NCI-H82 treated with DMSO at 0.1 percent for 48 hours (cell line): ENCODE measurements around the gene TTYH2.
"Not testable (repeated sequence)": the region's sequence is repeated elsewhere in the genome, so short reads cannot be mapped to it uniquely, and the experiment has no call there.

Experiments used
- DNase-seq: peaks from one replicate; lab custom pipeline; 2025; ENCODE audit not compliant: unreplicated experiment; lab: John Stamatoyannopoulos, UW

TTYH2 gene, protein sequence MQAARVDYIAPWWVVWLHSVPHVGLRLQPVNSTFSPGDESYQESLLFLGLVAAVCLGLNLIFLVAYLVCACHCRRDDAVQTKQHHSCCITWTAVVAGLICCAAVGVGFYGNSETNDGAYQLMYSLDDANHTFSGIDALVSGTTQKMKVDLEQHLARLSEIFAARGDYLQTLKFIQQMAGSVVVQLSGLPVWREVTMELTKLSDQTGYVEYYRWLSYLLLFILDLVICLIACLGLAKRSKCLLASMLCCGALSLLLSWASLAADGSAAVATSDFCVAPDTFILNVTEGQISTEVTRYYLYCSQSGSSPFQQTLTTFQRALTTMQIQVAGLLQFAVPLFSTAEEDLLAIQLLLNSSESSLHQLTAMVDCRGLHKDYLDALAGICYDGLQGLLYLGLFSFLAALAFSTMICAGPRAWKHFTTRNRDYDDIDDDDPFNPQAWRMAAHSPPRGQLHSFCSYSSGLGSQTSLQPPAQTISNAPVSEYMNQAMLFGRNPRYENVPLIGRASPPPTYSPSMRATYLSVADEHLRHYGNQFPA

DNA sequence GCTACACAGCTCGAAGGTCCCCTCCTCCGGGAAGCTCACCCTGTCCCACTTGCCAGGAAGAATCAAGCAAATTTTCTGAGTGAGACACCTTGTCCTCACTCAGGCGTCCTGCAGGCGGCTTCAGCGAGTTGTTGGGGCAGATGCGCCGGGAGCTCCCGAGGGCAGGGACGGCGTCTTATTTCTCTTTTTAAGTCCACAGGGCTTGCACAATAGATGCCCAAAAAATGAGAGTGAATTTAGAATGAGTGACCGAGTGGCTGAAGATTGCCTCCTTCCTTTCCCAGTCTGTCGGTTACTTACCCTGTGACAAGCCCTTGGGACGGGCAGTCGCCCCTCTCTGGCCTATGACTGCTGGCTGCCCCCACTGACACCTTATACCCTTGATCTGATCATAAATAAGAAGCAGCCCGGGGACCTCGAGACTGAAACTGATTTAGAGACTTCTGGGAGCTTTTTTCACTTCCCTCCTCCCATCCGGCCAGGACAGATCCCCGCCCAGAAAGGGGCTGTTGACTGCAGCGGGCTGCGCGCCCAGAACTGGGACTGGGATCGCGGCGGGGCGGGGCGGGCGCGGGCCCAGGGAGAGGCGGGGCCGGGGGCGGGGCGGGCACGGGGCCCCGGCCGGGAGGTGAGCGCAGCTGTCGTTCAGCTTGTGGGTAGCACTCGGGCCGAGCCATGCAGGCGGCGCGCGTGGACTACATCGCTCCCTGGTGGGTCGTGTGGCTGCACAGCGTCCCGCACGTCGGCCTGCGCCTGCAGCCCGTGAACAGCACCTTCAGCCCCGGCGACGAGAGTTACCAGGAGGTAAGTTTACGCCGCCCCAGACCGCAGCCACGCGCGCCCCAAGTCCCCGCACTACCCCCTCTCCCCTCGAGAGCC is at the start of gene TTYH2:
Gene TTYH2, plus strand, starts transcription at position 659 of the 879 bp plus-strand sequence. Its CDS starts 17 bp downstream, at position 676.
- DNase-seq, result peak; percentile 75

DNA sequence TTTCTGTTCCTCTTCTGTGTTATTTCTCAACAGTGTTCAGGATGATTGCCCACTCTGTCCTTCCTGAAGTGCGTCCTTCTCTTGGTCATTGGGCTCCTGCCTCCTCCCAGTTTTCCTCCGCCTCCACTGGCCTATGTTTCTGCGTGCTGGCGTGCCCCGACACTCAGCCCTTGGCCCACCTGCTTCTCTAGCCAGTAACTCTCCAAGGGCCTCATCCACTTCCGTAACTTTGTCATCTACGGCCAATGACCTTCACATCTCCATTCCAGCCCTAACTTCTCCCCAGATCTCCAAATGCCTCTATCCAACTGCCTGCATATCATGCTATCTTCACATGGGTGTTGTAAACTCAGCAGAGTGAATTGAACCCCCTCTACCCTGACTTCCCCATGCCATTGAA is 49.5 kb upstream of the TTYH2 start:
- DNase-seq, result no peak

DNA sequence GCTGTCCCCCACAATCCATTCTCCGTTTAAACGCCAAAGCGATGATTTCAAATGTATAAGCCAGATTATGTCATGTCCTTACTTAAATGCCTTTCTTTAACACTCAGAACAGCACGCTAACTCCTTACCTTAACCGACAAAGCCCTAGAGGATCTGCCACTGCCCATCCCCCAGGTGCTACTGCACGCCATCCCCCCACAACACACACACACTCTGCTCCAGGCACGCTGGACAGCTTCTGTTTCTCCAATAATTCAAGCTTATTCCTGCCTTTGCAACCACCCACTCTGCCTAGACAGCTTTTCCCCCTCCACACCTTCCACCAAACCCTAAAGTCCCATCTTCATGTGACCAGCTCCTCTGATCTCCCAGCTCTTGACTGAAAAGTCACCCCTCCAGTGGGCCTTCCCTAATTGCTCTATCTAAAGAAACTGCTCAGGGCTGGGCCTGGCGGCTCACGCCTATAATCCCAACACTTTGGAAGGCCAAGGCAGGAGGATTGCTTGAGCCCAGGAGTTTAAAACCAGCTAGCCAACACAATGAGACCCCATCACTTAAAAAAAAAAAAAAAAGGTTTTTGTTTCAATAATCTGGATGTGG is 48.8 kb upstream of the TTYH2 start:
- no peak for DNase-seq

DNA sequence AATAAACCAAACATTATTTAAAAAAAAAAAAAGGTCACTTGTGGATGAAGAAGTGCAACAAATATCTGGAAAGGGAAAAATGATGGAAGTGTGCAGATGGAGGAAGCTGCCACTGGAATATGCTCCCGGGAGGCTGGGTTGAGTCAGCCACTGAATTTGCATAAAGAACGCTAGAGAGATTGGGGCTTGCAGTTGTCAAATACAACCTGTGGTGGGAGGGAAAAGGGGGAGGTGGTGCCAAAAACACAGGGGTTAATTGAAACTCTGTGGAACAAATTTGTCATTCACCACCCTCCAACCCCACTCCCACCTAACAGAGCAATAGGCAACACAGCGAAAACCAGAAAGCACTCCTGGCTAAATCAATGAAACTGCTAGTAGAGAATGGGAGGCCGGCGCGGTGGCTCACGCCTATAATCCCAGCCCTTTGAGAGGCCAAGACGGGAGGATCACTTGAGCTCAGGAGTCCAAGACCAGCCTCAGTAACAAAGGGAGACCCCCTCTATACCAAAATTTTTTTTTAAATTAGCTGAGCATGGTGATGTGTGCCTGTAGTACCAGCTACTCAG is 47.5 kb upstream of the TTYH2 start:
- DNase-seq, result no peak

DNA sequence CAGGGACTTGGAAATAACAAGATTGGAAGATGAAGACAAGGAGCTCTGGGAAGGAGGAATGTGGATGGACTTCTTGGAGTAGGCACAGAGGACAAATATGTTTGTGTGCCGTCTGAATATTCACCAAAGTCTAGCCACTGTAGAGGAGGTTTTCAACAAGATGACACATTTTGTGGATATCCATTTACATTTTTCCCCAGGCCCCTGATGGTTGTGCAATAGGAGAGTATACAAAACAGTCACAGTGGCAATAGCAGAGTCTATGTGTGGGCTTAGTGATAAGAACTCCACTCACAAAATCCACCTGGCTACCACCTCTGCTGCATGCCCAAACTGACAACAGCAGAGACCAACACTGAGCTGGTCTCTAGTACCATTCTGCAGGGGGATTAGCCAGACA is 42.4 kb upstream of the TTYH2 start:
- DNase-seq, result no peak

DNA sequence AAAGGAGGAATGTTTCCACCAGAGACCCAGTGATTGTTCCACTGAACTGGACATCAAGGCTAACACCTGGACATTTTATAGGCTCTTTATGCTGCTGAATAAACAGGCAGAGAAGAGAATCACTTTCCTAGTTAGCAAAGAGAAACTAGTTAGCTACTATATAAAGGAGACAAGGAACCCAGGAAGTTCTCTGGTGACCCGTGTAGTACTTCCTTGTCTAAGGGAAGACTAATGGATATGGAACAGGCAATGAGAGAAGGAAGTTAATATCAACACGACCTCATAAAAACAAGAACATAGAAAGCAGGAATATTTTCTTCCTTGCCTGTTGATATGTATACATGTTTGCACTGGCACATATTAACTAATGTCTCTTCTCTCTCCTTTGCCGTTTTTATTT is 40.7 kb upstream of the TTYH2 start:
- no peak for DNase-seq

DNA sequence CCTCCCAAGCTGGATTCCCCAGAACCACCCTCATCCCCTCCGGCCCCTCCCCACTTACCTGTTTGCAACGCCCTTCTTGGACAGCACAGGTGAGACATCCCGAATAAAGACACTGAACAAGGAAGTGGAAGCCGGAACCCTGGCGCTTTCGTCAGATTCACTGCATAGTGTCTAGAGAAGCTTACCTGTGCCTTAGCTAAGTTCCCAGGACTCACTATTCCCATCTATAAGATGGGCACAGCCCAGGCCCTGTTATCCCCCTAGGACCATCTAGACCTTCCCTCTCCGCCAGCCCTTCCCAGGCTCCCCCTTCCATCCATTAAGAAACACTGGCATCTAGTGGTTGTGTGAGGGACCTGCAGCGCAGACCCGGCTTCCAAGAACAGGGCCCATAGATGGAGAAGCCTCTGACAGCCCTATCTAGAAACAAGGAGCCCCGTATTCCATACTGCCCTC is 36.8 kb upstream of the TTYH2 start:
- DNase-seq, result peak; percentile 73

DNA sequence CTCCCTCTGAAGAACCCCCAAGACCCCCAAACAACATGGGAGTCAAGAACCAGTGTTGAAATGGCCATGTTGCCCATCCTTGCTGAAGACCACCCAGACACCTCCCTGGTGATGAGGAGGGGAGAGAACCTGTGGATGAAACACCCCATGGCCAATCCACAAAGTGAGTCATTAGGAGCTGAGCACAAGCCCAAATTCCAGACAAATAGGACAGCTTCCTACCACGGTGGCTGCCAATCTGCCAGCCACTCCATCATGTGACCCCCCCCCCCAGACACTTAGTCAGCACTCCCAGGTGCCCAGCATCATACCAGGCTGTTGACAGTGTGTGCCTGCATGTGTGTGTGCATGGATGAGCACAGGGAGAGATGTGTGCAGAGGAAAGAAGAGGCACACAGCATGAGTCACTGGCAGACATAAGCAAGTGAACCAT is 36.3 kb upstream of the TTYH2 start:
- no peak for DNase-seq

DNA sequence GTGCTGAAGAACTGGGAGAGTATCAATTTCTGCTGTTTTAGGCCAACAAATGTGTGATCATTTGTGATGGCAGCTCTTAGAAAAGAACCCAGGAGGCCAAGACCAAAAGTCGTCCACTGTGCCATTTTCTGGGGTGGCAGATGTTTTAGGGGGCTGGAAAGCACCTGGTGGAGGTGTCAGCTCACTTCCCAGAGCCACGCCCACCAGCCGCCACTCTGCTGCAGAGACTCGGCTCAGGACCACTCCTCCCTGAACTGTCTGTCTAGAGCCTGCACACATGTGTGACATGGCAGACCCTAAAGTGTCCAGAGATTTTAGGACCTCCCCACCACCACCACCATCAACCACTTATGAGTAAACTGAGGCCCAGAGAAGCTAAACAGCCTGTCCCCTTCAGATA is 33.8 kb upstream of the TTYH2 start:
- no peak for DNase-seq

DNA sequence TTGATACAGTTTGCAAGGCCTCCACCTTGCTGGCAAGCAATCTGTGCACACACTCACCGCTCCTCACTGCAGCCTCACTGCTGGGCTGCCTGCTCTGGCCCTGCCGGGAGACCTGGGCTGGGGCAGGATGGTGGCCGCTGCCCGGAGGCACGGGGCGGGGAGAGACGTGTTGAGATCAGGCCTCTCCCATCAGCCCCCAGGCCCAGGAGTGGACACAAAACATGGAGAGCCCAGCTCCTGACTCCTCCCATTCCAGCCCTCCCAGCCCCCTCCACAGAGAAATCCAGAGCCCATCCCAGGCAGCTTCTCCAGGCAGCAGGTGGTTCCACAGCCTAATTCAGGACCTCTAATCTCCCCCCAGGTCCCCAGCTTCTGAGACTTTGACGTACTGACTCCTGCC is 33.0 kb upstream of the TTYH2 start:
- peak; percentile 54 for DNase-seq

DNA sequence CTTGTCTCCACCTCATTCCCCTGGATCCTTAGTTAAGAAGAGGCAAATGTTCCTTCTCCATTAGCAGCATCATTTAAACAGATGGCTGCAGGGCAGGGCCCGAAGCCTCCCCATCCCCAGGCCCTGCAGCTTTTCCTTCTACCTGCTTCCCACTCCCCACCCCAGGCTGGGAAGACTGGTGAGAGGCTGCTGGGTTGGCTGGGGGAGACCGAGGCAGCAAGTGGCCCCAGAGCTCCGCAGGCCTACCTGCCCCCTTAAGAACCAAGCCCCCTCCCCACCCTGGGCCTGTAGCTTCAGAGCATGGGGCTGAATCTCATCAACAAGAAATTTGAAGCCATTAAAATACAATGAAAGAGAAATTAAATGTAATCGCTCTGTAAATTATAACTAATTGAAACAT is 32.0 kb upstream of the TTYH2 start:
- no peak for DNase-seq

DNA sequence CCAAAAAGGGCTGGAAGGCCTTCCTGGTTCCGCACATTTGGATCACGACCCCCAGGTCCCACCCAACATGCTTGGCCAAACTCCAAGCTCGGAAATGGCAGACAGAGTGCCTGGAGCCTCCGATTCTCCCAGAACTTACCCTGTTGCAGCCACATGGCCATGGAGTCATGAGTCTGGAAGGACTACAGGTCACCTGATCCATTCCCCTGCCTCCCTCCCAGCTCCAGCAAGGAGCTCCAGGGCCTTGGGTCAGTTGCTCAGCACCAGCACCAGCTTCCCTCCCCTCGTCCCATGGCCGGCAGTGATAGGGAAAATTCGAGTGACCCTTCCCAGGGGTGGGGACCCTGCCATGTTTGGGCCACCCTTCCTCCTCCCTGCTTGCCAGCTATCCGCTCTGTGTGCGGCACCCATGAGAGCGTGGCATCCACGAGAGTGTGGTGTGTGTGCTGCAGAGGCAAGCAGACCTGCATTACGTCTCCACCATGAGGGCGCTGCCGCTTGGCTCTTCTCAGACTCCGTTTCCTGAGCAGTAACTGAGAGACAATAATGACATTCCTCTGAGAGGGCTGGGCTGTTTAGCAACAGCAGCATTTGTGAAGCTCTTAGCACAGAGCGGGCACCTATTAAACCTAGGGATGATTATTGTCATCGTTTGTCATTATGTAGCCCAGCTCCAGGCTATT is 31.2 kb upstream of the TTYH2 start:
- no peak for DNase-seq

DNA sequence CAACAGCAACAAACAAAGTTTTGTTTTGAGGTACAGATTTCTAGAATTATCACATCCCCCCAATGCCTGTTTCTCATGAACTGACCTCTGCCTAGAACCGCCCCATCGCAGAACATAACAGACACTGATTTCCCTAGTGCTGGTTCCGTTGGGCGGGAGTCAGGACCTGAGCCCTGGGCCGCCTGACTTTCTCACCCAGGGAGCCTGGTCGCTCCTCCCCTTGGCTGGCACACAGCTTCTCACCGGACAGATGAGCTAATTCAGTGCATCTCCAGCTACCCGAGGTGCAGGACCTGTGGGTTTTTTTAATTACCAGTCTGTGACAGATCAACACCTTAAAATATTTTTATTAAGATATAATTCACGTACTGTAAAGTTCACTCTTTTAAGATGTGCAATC is 30.0 kb upstream of the TTYH2 start:
- DNase-seq, result no peak

DNA sequence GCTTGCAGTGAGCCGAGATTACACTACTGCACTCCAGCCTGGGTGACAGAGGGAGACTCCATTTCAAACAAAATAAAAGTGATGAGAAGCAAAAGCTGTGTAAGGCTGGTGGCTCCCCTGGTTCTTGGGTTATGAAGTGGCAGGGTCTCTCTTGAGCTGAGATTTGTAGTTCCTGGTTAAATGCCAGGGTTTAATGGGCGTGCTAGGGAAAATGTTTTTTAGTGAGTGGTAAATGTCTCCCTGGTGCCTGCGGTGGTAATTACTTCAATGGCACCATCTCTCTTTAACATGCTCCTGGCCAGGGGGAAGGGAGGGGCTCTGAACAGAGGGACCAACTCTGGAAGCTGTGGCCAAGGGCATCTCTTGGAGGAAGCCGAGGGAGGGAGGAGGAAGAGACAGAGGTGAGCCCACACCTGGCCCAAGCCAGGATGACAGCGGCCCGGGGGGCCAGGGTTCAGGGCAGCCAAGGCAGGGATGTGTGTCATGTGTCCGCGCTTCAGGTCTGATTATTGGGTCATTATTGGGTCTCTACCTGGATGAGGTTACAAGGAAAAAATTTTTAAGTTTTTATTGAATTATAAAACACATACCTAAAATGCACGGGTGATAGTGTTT is 27.7 kb upstream of the TTYH2 start:
- no peak for DNase-seq

DNA sequence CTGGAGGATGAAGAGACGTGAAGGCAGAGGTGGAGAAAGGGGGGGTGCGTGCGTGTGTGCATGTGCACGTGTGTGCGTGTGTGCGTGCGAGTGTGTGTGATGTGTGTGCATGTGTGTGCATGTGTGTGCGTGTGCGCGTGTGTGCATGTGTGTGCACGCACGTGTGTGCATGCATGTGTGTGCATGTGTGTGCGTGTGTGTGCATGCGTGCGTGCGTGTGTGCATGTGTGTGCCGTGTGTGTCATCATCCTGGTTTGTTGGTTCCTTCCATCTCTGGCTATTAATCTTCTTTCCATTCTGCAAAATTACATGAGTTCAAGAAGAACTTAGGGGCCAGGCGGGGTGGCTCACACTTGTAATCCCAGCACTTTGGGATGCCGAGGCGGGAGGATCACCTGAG is 26.9 kb upstream of the TTYH2 start:
- DNase-seq, result no peak

DNA sequence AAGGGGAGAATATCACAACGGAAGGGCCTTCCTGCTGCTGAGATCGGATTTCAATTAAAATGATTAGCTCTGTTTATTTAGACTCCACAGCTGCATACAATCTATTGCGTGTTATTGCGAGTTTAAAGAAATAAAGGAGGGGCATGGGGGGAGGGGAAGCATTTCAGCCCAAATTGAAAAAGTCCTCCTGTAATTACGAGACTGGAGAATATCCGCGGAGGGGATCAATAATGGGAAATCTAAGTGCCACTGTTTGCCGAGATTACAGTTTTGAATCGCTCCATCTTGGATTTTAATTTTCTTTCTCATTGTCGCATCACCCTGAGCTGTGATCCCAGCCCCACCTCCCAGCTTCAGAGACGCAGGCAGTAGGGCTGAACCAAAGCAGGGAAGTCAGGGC is 25.6 kb upstream of the TTYH2 start:
- peak; percentile 45 for DNase-seq

DNA sequence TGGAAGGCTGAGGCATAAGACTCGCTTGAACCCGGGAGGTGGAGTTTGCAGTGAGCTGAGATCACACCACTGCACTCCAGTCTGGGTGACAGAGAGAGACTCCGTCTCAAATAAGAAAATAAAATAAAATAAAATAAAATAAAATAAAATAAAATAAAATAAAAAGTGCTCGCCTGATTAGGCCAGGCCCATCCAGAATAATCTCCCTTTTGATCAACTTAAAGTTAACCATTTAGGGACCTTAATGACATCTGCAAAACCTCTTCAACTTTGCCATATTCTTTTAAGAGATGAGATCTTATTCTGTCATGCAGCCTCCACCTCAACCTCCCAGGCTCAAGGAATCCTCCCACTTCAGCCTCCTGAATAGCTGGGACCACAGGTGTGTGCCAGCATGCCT is 24.7 kb upstream of the TTYH2 start:
- not testable (repeated sequence) for DNase-seq

DNA sequence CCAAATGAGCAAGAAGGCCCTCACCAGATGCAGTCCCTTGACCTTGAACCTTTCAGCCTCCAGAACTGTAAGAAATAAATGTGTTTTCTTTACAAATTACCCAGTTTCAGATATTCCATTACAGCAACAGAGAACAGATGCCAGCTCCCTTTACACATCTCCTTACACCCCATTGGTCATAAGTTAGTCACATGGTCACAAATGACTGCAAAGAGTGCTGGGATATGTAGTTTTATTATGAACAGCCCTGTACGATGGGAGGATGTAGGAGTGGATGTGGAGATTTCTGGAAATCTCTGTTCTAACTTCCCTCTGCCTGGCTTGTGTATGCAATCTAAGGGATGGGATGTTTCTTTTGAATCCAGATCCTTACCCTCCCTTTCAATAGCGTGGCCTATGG is 23.2 kb upstream of the TTYH2 start:
- peak; percentile 85 for DNase-seq

DNA sequence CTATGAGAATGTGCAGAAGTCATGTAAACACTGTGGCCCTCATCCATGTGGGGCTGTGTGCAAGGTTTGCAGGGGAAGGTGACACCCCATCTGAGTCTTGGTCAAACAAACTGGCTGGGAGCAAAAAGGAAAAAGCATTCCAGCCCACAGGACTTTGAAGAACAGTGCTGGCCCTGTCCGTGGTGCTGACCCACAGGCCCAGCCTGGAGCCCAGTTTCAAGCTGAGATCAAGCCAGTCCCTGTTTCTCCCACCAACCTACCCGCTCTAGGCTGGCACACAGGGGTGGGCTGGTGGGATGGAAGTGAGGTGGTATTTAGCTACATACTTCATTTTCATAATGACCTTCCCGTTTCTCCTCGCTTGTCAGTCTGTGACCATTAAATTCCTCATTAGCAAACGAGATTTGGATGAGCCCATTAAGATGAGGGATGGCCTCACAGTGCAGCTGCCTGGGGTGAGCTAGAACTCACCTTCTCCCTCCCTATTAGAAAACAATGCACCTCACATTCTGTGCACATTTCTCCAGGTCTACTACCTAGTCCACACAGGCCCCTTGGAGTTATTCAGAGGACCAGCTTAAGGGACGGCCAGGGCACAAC is 22.5 kb upstream of the TTYH2 start:
- DNase-seq, result peak; percentile 59
